ENCODE results near the gene NOL6. TPM values are rescaled to one million over a fixed set of nuclear protein-coding genes. Genes with fewer than 3 reads are reported as not detected.
"Not testable (repeated sequence)": the region's sequence is repeated elsewhere in the genome, so short reads cannot be mapped to it uniquely, and the experiment has no call there.

NOL6 gene
- total RNA-seq, 1 donor from 2014 or later: 35.7 TPM

- no peak for DNase-seq (ENCODE audit: low spot score)
These were observed 676 bp downstream of the NOL6 start for GRCh38 chr9:33472881-33473615.

GRCh38 chr9:33472171-33472880 lies 1.4 kb downstream of the NOL6 start:
- peak; percentile 33 for DNase-seq (ENCODE audit: low spot score)

GRCh38 chr9:33471361-33471760 lies 2.4 kb downstream of the NOL6 start:
- DNase-seq (ENCODE audit: low spot score): no peak

DNA sequence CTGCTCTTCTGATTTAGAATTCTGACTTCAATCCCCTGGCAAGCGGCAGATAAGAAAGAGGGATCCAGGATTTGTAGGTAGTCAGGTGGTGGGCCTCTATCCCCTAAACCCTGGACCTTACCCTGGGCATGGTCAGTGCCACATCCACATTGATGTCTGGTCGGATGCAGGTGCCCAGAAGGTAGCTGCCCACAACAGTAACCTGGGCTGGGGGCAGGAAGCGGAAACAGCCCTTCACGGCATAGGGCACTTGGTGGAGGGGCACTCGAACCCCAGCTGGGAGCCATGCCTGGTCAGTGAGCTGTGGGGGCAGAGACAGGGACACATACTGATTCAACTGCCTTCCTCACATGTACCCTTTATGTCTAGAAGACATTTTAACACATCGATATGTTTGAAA lies 3.8 kb downstream of the NOL6 start:
- DNase-seq (ENCODE audit: low spot score): peak; percentile 59

DNA sequence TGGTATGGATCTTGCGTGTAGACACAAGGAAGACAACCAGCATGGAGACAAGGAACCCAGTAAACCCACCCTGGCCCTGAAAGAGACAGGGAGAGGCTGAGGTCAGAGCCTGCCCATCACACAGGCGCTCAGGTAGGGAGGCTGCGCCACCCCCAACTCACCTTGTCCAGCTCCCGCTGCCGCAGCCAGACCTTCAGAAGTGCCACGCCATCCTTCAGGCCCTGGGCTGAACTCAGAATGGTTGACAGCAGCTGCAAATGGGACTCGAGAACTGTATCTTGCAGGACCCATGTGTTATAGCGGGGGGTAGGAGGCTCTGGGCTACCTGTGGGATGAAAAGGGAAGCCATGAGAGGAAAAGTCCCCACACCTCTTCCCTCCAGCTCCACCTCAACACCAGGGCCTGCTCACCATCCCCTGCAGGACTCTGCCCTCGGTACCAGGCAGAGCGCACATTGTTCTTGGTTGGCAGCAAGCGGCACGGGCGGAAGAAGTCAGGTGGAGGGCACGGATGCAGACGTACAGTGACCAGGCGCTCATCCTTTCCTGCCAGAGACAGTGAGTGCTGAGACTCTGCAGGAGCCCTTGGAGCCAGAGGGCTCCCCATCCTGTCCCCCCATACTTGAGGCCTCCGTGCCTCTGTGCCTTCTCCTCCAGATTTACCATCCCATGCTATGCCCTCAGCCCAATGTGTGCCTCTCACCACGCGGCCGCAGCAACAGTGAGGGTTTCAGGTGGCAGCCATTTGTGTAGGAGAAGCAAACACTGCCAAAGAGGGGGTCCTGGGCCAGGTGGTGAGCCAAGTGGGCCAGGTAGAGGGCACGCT lies 4.7 kb downstream of the NOL6 start:
- peak; percentile 84 for DNase-seq (ENCODE audit: low spot score)

DNA sequence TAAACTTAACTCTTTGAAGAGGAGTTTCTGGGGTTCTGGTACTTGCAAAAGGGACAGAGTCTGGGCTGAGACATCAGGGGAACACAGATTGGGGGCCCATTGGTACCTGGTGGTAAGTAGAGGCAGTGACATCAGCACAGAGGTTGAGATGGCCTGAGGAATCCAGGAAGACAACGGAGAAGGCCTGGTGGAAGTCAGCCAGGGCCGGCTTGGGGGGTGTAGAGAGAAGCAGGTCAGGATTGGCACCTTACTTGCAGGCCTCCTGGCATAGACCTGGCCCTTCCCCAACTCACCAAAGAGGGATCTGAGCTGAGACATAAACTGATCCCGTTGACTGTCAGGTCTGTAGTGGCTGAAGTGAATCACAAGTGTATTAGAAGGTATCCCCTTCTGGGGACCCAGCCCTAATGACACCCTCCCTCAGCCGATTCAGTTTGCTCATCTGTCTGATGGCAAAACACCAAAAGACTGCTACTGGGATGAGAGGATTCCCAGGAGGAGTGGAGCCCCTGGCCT lies 5.5 kb downstream of the NOL6 start:
- peak; percentile 59 for DNase-seq (ENCODE audit: low spot score)

- peak; percentile 64 for DNase-seq (ENCODE audit: low spot score)
These were observed 6.2 kb downstream of the NOL6 start for GRCh38 chr9:33467526-33467925.

- peak; percentile 49 for DNase-seq (ENCODE audit: low spot score)
These were observed 6.9 kb downstream of the NOL6 start for GRCh38 chr9:33466565-33467495.

DNA sequence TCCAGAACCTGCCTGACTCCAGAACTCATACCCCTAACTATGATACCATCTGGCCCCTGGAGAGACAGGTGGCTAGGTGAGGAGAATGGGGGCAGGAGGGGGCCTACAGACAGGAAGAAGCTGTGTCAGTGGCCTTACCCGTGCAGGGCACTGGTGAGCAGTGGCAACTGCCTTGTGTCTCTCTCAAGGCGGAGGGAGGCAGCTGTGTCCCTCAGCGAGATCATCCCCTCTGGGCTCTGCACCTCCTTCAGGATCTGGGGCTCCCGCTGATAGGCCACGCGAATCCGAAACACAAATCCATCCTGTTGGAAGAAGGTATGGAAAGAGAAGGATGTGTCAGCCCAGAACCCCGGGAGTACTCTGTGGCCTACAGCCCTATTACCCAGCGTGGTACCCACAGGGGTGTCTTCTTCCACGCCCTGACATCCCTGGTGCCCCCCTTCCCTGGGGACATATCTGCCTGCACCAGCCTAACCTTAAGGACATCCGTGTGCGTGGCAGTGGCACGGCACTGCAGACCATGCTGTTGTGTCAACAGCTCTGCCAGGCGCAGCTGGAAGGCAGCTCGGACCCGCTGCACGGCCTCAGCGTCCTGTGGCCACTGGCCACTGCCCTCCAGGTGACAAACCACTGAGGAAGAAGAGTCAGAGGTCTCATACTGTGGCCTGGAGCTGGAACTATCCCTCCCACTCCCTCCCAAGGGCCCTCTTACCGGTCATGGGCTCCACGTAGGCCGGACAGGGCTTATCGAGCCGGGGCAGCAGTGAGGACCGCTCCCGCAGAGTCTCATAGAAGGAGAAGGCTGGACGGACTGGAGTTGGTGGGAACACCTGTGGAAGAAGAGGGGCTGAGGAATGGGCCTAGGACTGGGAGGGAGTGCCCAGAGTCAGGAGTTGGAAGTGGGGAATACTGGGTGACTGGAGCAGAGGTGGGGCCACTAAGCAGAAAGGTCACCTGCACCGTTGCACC lies 7.8 kb downstream of the NOL6 start:
- no peak for DNase-seq (ENCODE audit: low spot score)

GRCh38 chr9:33465096-33465495 lies 8.6 kb downstream of the NOL6 start:
- DNase-seq (ENCODE audit: low spot score): no peak

DNA sequence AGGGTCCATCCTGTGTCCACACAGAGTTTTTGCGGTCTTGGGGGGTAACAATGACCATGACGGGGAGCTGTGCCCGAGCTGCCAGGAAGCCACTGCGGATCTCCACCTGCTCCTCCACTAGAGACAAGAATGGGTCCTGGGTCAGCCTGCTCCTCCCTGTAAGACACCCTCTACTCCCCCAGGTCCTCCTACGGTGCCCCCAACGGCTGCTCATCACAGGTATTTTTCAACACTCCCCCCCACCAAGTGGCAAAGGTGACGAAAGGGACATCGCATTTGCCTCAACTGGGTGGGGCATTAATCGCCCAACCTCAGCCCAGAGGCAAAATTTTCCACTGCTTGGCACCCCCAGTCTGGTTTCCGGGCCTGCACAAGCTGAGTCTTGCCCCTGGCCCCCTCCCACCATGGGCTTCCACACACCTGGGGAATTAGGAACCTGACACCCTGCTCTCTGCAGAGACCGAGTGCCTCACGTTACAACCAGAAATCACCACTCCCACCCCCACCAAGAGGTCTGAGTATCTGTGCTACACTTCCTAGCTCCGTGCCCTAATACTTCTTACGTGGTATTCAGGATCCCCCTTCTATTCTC lies 9.6 kb downstream of the NOL6 start:
- DNase-seq (ENCODE audit: low spot score): no peak

- no peak for DNase-seq (ENCODE audit: low spot score)
These were observed 10.6 kb downstream of the NOL6 start for GRCh38 chr9:33463151-33463550.

DNA sequence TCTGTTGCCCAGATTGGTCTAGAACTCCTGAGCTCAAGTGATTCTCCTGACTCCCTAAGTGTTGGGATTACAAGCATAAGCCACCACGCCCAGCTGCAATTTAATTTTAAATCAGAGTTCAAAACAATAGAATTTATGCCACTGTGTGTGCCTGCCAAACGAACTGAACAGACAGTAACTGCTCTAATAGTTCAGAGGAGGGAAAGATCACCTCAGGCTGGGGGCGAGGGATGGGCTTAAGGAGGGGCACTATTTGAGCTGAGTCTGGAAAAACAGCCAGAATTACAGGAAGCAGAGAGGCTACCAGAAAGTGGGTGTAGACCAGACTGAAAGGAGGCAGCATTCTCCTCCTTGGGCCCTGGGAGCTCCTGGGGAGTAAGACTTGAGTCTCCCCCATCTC lies 12.2 kb downstream of the NOL6 start:
- DNase-seq (ENCODE audit: low spot score): no peak

DNA sequence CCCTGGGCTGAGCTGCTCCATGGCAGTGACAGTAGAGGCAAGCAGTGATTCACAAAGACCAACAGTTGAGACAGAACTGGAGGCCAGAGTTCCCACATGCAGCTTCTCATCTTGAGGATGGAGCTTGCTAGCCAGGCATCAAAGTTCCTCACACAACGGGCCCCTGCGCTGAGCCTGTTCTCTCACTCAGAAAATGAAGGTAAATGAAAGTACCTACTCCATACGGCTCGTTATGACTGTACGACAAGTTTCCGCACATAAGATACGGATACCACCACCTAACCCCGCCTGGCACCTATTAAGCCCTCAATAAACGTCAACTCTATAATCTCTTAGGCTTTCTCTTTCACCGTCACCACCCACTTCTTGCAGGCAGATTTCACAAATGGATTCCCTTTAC lies 12.9 kb downstream of the NOL6 start:
- no peak for DNase-seq (ENCODE audit: low spot score)

DNA sequence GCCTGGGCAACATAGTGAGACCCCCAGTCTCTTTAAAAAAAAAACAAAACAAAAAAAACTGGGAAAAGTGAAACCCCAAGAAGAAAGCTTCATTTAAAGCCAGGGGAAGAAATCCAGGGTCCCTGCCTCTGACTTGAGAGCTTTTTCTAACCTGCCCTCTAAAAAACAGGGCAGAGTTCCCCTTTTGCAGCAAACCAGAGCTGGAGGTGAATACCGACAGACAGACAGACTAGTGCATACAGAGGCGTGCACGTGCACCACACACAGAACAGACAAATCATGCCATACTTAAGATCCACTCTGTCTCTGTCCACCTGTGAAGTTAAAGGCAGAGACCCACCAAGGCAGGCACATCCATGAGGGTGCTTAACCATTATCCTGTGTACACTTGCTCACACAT lies 14.6 kb downstream of the NOL6 start:
- DNase-seq (ENCODE audit: low spot score): no peak

- DNase-seq (ENCODE audit: low spot score): no peak
These were observed 15.3 kb downstream of the NOL6 start for GRCh38 chr9:33458444-33458843.

GRCh38 chr9:33455945-33456344 lies 17.8 kb downstream of the NOL6 start:
- no peak for DNase-seq (ENCODE audit: low spot score)

GRCh38 chr9:33455456-33455855 lies 18.3 kb downstream of the NOL6 start:
- not testable (repeated sequence) for DNase-seq (ENCODE audit: low spot score)

GRCh38 chr9:33454661-33455026 lies 19.1 kb downstream of the NOL6 start:
- DNase-seq (ENCODE audit: low spot score): not testable (repeated sequence)
